HCT116 (cell line): ENCODE data around the gene NPDC1.

Experiments used
- CEBPB ChIP-seq: IDR thresholded peaks from 2 replicates; pipeline ENCODE4 v1.6.1; 2012; ENCODE audit warnings: low read depth
- EGR1 ChIP-seq: IDR thresholded peaks from 2 replicates; pipeline ENCODE4 v1.6.1; 2012; ENCODE audit warnings: low read depth
- EZH2 ChIP-seq: fragments of 200-600 bp; sonication (generic); IDR thresholded peaks from 2 replicates; pipeline ENCODE4 v1.6.1; 2017; ENCODE audit warnings: antibody characterized with exemption, mixed run types
- EZH2phosphoT487 ChIP-seq: fragments of 200-600 bp; IDR thresholded peaks from 2 replicates; pipeline ENCODE4 v1.6.1; 2018; ENCODE audit warnings: antibody characterized with exemption, borderline replicate concordance
- JUND ChIP-seq: IDR thresholded peaks from 2 replicates; pipeline ENCODE4 v1.6.1; 2012
- MAX ChIP-seq: IDR thresholded peaks from 2 replicates; pipeline ENCODE4 v1.6.1; 2012
- POLR2A ChIP-seq: IDR thresholded peaks from 2 replicates; pipeline ENCODE4 v1.7.0; 2011; ENCODE audit warnings: borderline replicate concordance; ENCODE audit not compliant: insufficient read depth, insufficient read length; ENCODE audit errors: extremely low read depth
- POLR2AphosphoS5 ChIP-seq: IDR thresholded peaks from 2 replicates; pipeline ENCODE4 v1.6.1; 2011; ENCODE audit warnings: mild to moderate bottlenecking, low read depth, low read length, moderate library complexity
- TF ChIP-seq, protein P1 (sequence below), 3 experiments: fragments of 200-600 bp in 1 of 3; sonication (generic) in 1 of 3; IDR thresholded peaks in 2 of 3; conservative IDR thresholded peaks in 1 of 3; 2 replicates each; pipeline ENCODE4 v1.5.1; 2012 to 2017; ENCODE audit warnings: low read depth in 2 of 3, low read length in 2 of 3, antibody characterized with exemption in 1 of 3, borderline replicate concordance in 1 of 3, control low read depth in 1 of 3, mild to moderate bottlenecking in 1 of 3, mixed read lengths in 1 of 3, mixed run types in 1 of 3, moderate library complexity in 1 of 3; ENCODE audit not compliant: insufficient read depth in 1 of 3

GRCh38 chr9:137007816-137008270 is 38.1 kb downstream of the NPDC1 start:
- no peak for TF ChIP-seq CEBPB
- TF ChIP-seq JUND = no peak
- TF ChIP-seq, protein P1, sequence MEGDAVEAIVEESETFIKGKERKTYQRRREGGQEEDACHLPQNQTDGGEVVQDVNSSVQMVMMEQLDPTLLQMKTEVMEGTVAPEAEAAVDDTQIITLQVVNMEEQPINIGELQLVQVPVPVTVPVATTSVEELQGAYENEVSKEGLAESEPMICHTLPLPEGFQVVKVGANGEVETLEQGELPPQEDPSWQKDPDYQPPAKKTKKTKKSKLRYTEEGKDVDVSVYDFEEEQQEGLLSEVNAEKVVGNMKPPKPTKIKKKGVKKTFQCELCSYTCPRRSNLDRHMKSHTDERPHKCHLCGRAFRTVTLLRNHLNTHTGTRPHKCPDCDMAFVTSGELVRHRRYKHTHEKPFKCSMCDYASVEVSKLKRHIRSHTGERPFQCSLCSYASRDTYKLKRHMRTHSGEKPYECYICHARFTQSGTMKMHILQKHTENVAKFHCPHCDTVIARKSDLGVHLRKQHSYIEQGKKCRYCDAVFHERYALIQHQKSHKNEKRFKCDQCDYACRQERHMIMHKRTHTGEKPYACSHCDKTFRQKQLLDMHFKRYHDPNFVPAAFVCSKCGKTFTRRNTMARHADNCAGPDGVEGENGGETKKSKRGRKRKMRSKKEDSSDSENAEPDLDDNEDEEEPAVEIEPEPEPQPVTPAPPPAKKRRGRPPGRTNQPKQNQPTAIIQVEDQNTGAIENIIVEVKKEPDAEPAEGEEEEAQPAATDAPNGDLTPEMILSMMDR (IDR thresholded peaks at IDR 0.05 in 2 of 3, conservative IDR thresholded peaks at IDR 0.05 in 1 of 3; ENCODE audit: borderline replicate concordance in 1 of 3, insufficient read depth in 1 of 3, low read depth in 2 of 3, low read length in 2 of 3) = no peak
- TF ChIP-seq POLR2AphosphoS5 = no peak
- no peak for TF ChIP-seq EGR1
- TF ChIP-seq MAX = no peak
- no peak for TF ChIP-seq EZH2
- no peak for TF ChIP-seq POLR2A
- TF ChIP-seq EZH2phosphoT487 = no peak
